Suppressor macrophage (primary cell): ENCODE data around the gene WDFY2.

Source experiments
- DNase-seq, 4 experiments: peaks; one replicate each; pipeline ENCODE4 v3.0.0-alpha.2; 2020 to 2022

Gene WDFY2

GRCh38 chr13:51601601-51602565 lies 17.6 kb downstream of the WDFY2 start:
- DNase-seq: no peak

GRCh38 chr13:51603716-51604115 lies 19.5 kb downstream of the WDFY2 start:
- no peak for DNase-seq

GRCh38 chr13:51605698-51606097 lies 21.4 kb downstream of the WDFY2 start:
- DNase-seq: no peak

- DNase-seq: no peak
These were observed 22.9 kb downstream of the WDFY2 start for GRCh38 chr13:51607165-51607564.

- no peak for DNase-seq
These were observed 24.7 kb downstream of the WDFY2 start for GRCh38 chr13:51608857-51609406.

- DNase-seq: no peak
These were observed 28.6 kb downstream of the WDFY2 start for GRCh38 chr13:51612867-51613266.

- DNase-seq: no peak
These were observed 29.3 kb downstream of the WDFY2 start for GRCh38 chr13:51613535-51613934.

GRCh38 chr13:51614350-51614786 lies 30.1 kb downstream of the WDFY2 start:
- DNase-seq: peak; percentile 47 to 75 (median 68)

- no peak for DNase-seq
These were observed 34.4 kb downstream of the WDFY2 start for GRCh38 chr13:51618626-51619025.

- no peak for DNase-seq
These were observed 35.4 kb downstream of the WDFY2 start for GRCh38 chr13:51619614-51620013.

- DNase-seq: peak; percentile 55 to 78 (median 74)
These were observed 36.1 kb downstream of the WDFY2 start for GRCh38 chr13:51620165-51620983.

- DNase-seq: no peak
These were observed 37.3 kb downstream of the WDFY2 start for GRCh38 chr13:51621602-51622001.

- DNase-seq: no peak
These were observed 39.2 kb downstream of the WDFY2 start for GRCh38 chr13:51623473-51623872.

- DNase-seq: no peak
These were observed 39.9 kb downstream of the WDFY2 start for GRCh38 chr13:51624207-51624606.

GRCh38 chr13:51624695-51625345 lies 40.6 kb downstream of the WDFY2 start:
- peak; percentile 25 to 56 (median 44) for DNase-seq

GRCh38 chr13:51625555-51626345 lies 41.5 kb downstream of the WDFY2 start:
- peak in 3 of 4 experiments; percentile 49 to 52 (median 52) for DNase-seq

- DNase-seq: no peak
These were observed 42.5 kb downstream of the WDFY2 start for GRCh38 chr13:51626749-51627148.

- DNase-seq: no peak
These were observed 44.0 kb downstream of the WDFY2 start for GRCh38 chr13:51628059-51628852.

- no peak for DNase-seq
These were observed 45.4 kb downstream of the WDFY2 start for GRCh38 chr13:51629491-51630287.

GRCh38 chr13:51630288-51630615 lies 46.0 kb downstream of the WDFY2 start:
- DNase-seq: no peak
